Measurements from ENCODE around the gene PINK1.
"Not testable (repeated sequence)": the region's sequence is repeated elsewhere in the genome, so short reads cannot be mapped to it uniquely, and the experiment has no call there.

The PINK1 gene

GRCh38 chr1:20648438-20648837, 15.2 kb downstream of the PINK1 start:
- DNase-seq, result no peak

- DNase-seq, result no peak
Measured at GRCh38 chr1:20648946-20649345, 15.7 kb downstream of the PINK1 start.

- DNase-seq, result no peak
Measured at GRCh38 chr1:20652300-20652699, 19.0 kb downstream of the PINK1 start.

GRCh38 chr1:20654104-20654690, 20.9 kb downstream of the PINK1 start:
- DNase-seq, result no peak

- DNase-seq, result no peak
Measured at GRCh38 chr1:20657024-20657423, 23.8 kb downstream of the PINK1 start.

- no peak for DNase-seq
Measured at GRCh38 chr1:20658166-20658915, 25.1 kb downstream of the PINK1 start.

GRCh38 chr1:20660363-20660762, 27.1 kb downstream of the PINK1 start:
- DNase-seq, result no peak

- DNase-seq, result no peak
Measured at GRCh38 chr1:20660847-20661206, 27.6 kb downstream of the PINK1 start.

- DNase-seq, result peak; percentile 93 to 95
Measured at GRCh38 chr1:20661207-20662109, 28.2 kb downstream of the PINK1 start, which contains the start of gene DDOST. DDOST (minus strand) TSS chr1:20661369; CDS start chr1:20661350, 19 bp downstream.

GRCh38 chr1:20662110-20662475, 28.8 kb downstream of the PINK1 start:
- no peak for DNase-seq

GRCh38 chr1:20663365-20663764, 30.1 kb downstream of the PINK1 start:
- no peak for DNase-seq

- no peak for DNase-seq
Measured at GRCh38 chr1:20663969-20664715, 30.9 kb downstream of the PINK1 start.

GRCh38 chr1:20665726-20666125, 32.5 kb downstream of the PINK1 start:
- no peak for DNase-seq

- no peak for DNase-seq
Measured at GRCh38 chr1:20666146-20666545, 32.9 kb downstream of the PINK1 start.

GRCh38 chr1:20666804-20667203, 33.5 kb downstream of the PINK1 start:
- DNase-seq, result no peak

GRCh38 chr1:20668581-20668980, 35.3 kb downstream of the PINK1 start:
- no peak for DNase-seq

GRCh38 chr1:20670936-20671335, 37.7 kb downstream of the PINK1 start:
- DNase-seq, result no peak

- no peak for DNase-seq
Measured at GRCh38 chr1:20672265-20672632, 39.0 kb downstream of the PINK1 start.

- not testable (repeated sequence) for DNase-seq
Measured at GRCh38 chr1:20673626-20674025, 40.4 kb downstream of the PINK1 start.

GRCh38 chr1:20678599-20678998, 45.3 kb downstream of the PINK1 start:
- DNase-seq, result no peak

GRCh38 chr1:20680269-20680668, 47.0 kb downstream of the PINK1 start:
- no peak for DNase-seq

GRCh38 chr1:20681999-20682398, 48.7 kb downstream of the PINK1 start:
- DNase-seq, result no peak

All from NCI-H187 (cell line).